ENCODE results near the gene DNAJB7.

DNAJB7 gene

DNA sequence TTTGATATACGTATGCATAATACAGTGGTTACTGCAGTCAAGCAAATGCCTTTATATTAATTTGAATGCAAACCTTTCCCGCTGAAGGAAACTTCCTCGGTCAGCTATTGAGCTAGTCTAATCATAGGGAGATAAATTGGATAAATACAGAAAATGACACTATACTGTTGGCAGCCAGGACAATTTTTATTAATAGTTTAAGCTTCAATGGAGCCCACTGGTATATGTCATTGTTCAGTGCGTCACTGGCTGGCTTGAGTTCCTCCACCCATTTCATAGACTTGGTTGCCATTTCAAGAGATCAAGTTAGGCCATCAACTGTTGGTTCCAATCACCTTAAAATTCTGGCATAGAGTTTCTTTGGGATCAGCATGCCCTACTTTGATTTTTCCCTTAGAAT is 32.5 kb upstream of the DNAJB7 start:
- H3K27me3 ChIP-seq (ENCODE audit: low read depth, low read length): no peaks in the 10 kb centered on the region
- no peaks in the 10 kb centered on the region for H4K20me1 ChIP-seq (ENCODE audit: insufficient read depth, low read length)
- no peak overlapping the region for H3K4me3 ChIP-seq (ENCODE audit: low read length)
- H3K9me3 ChIP-seq (ENCODE audit: insufficient read depth, low read length): no peaks in the 10 kb centered on the region
- H3K9ac ChIP-seq (ENCODE audit: low read length): no peak overlapping the region
- H3K36me3 ChIP-seq (replicated peaks; ENCODE audit: low read depth, low read length): peaks cover 12% of the 10 kb centered on the region
- no peak overlapping the region for H2AFZ ChIP-seq (ENCODE audit: low read depth, low read length)
- H3K79me2 ChIP-seq (ENCODE audit: low read length): no peaks in the 10 kb centered on the region
- no peak overlapping the region for H3K27ac ChIP-seq (ENCODE audit: low read length)
- no peak overlapping the region for H3K4me2 ChIP-seq (ENCODE audit: low read length)
- TF ChIP-seq, protein P1, sequence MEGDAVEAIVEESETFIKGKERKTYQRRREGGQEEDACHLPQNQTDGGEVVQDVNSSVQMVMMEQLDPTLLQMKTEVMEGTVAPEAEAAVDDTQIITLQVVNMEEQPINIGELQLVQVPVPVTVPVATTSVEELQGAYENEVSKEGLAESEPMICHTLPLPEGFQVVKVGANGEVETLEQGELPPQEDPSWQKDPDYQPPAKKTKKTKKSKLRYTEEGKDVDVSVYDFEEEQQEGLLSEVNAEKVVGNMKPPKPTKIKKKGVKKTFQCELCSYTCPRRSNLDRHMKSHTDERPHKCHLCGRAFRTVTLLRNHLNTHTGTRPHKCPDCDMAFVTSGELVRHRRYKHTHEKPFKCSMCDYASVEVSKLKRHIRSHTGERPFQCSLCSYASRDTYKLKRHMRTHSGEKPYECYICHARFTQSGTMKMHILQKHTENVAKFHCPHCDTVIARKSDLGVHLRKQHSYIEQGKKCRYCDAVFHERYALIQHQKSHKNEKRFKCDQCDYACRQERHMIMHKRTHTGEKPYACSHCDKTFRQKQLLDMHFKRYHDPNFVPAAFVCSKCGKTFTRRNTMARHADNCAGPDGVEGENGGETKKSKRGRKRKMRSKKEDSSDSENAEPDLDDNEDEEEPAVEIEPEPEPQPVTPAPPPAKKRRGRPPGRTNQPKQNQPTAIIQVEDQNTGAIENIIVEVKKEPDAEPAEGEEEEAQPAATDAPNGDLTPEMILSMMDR (IDR thresholded peaks at IDR 0.05; ENCODE audit: low read depth, low read length): no peak
- TF ChIP-seq EZH2phosphoT487 (IDR thresholded peaks at IDR 0.05; ENCODE audit: low read depth): no peak
- peaks cover 9% of the 10 kb centered on the region for H3K4me1 ChIP-seq (ENCODE audit: low read length)

DNA sequence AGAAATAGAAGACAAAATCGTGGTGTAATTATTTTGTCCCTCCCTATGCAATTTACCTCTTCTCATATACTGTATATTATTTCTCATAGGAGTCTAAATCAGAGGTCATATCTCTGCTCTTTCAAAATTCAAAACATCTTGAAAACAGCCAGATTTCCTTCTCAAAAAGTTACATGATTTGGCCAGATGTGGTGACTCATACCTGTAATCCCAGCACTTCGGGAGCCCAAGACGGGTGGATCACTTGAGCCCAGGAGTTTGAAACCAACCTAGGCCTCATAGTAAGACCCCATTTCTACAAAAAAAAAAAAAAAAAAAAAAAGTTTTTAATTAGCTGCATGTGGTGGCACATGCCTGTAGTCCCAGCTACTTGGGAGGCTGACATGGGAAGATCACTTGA is 29.0 kb upstream of the DNAJB7 start:
- no peak for TF ChIP-seq EZH2phosphoT487 (IDR thresholded peaks at IDR 0.05; ENCODE audit: low read depth)
- TF ChIP-seq, protein P1 (IDR thresholded peaks at IDR 0.05; ENCODE audit: low read depth, low read length): no peak
- Histone ChIP-seq H3K4me3 (ENCODE audit: low read length) (no peak overlapping the region), H3K4me1 (ENCODE audit: low read length) (no peaks in the 10 kb centered on the region), H3K27me3 (ENCODE audit: low read depth, low read length) (no peaks in the 10 kb centered on the region), H3K79me2 (ENCODE audit: low read length) (no peaks in the 10 kb centered on the region), H4K20me1 (ENCODE audit: insufficient read depth, low read length) (no peaks in the 10 kb centered on the region), H2AFZ (ENCODE audit: low read depth, low read length) (no peak overlapping the region), H3K9me3 (ENCODE audit: insufficient read depth, low read length) (no peaks in the 10 kb centered on the region), H3K36me3 (replicated peaks; ENCODE audit: low read depth, low read length) (peaks cover 23% of the 10 kb centered on the region), H3K9ac (ENCODE audit: low read length) (no peak overlapping the region), H3K27ac (ENCODE audit: low read length) (no peak overlapping the region), H3K4me2 (ENCODE audit: low read length) (no peak overlapping the region)

DNA sequence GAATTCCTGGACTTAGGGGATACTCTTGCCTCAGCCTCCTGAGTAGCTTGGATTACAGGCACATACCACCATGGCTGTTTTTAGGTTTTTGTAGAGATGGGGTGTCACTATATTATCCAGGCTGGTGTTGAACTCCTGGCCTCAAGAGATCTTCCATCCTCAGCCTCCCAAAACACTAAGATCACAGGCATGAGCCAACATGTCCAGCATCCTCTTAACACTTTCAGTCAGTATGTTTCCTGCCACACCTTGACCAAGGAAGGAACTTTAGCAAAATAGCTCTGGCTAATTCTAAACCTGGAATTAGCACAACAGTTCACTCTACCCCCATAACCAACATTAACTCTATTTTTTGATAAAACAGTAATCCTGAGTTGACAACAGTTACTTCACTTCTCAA is 27.2 kb upstream of the DNAJB7 start:
- H3K4me2 ChIP-seq (ENCODE audit: low read length): no peak overlapping the region
- H4K20me1 ChIP-seq (ENCODE audit: insufficient read depth, low read length): no peaks in the 10 kb centered on the region
- no peak overlapping the region for H3K4me3 ChIP-seq (ENCODE audit: low read length)
- H3K9me3 ChIP-seq (ENCODE audit: insufficient read depth, low read length): no peaks in the 10 kb centered on the region
- no peak overlapping the region for H3K9ac ChIP-seq (ENCODE audit: low read length)
- TF ChIP-seq EZH2phosphoT487 (IDR thresholded peaks at IDR 0.05; ENCODE audit: low read depth): no peak
- TF ChIP-seq, protein P1 (IDR thresholded peaks at IDR 0.05; ENCODE audit: low read depth, low read length): no peak
- H3K4me1 ChIP-seq (ENCODE audit: low read length): no peaks in the 10 kb centered on the region
- no peak overlapping the region for H2AFZ ChIP-seq (ENCODE audit: low read depth, low read length)
- H3K36me3 ChIP-seq (replicated peaks; ENCODE audit: low read depth, low read length): peaks cover 26% of the 10 kb centered on the region
- H3K27ac ChIP-seq (ENCODE audit: low read length): no peak overlapping the region
- H3K79me2 ChIP-seq (ENCODE audit: low read length): no peaks in the 10 kb centered on the region
- H3K27me3 ChIP-seq (ENCODE audit: low read depth, low read length): no peaks in the 10 kb centered on the region

DNA sequence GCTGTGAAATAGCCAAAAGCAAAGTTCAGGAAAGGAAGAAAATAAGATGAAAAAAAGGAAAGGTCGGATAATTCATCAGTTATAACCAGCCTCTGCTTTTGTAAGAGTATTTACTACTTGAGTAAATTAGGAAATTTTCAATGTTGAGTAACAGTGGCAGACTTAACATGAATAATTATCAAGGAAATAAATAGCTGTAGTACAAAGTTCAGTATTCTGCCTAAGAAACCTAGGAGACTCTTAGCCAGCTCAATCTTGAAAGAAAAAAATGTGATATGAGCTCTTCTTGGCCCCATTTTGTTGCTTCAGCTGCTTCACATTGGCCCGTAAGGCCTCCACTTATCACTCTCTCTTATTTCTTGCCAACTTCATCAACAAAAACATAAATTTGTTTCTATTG is 17.0 kb upstream of the DNAJB7 start:
- H3K27me3 ChIP-seq (ENCODE audit: low read depth, low read length): no peaks in the 10 kb centered on the region
- peaks cover 13% of the 10 kb centered on the region for H3K36me3 ChIP-seq (replicated peaks; ENCODE audit: low read depth, low read length)
- H3K4me3 ChIP-seq (ENCODE audit: low read length): no peak overlapping the region
- no peaks in the 10 kb centered on the region for H3K79me2 ChIP-seq (ENCODE audit: low read length)
- no peaks in the 10 kb centered on the region for H3K4me1 ChIP-seq (ENCODE audit: low read length)
- H3K9ac ChIP-seq (ENCODE audit: low read length): no peak overlapping the region
- no peak overlapping the region for H3K27ac ChIP-seq (ENCODE audit: low read length)
- no peaks in the 10 kb centered on the region for H4K20me1 ChIP-seq (ENCODE audit: insufficient read depth, low read length)
- no peak overlapping the region for H3K4me2 ChIP-seq (ENCODE audit: low read length)
- H2AFZ ChIP-seq (ENCODE audit: low read depth, low read length): no peak overlapping the region
- H3K9me3 ChIP-seq (ENCODE audit: insufficient read depth, low read length): no peaks in the 10 kb centered on the region
- TF ChIP-seq, protein P1 (IDR thresholded peaks at IDR 0.05; ENCODE audit: low read depth, low read length): no peak
- TF ChIP-seq EZH2phosphoT487 (IDR thresholded peaks at IDR 0.05; ENCODE audit: low read depth): no peak

All from OCI-LY3 (cell line).